SK-MEL-5 (cell line): ENCODE data around the gene SARM1. TPM values are rescaled to one million over a fixed set of nuclear protein-coding genes. Genes with fewer than 3 reads are reported as not detected.
"Not testable (repeated sequence)": the region's sequence is repeated elsewhere in the genome, so short reads cannot be mapped to it uniquely, and the experiment has no call there.

Experiments used
- DNase-seq: peaks from one replicate; pipeline ENCODE4 v3.0.0-alpha.2; 2016; ENCODE audit warnings: low read depth, low spot score
- in situ Hi-C: cut with HindIII; loops from 2 replicates; pipeline ENCODE4 v1.10.0; 2016; ENCODE audit warnings: low sequenced_read_pairs, high pct_unique_total_duplicates, low pct_unique_long_range_greater_than_20kb
- total RNA-seq: library from RNA; depleted of rRNA; stranded (reverse); fragments of >200 nt; shearing (Covaris generic); gene quantifications from 2 replicates; pipeline ENCODE4 v1.2.3, GENCODE V29; 2014

SARM1 gene
- total RNA-seq, 1 experiment from 2014 or later, result 5.1 TPM

GRCh38 chr17:28338056-28338768, 33.3 kb upstream of the SARM1 start:
- in situ Hi-C loops, result no loop called here
- DNase-seq, result no peak

GRCh38 chr17:28338769-28339212, 32.7 kb upstream of the SARM1 start:
- in situ Hi-C loops, DNase-seq: not testable (repeated sequence)

GRCh38 chr17:28339431-28339830, 32.1 kb upstream of the SARM1 start:
- DNase-seq, result no peak
- in situ Hi-C loops, result no loop called here

- DNase-seq, result no peak
- in situ Hi-C loops, result no loop called here
Observed at GRCh38 chr17:28340374-28340773, 31.1 kb upstream of the SARM1 start.

GRCh38 chr17:28341516-28341915, 30.0 kb upstream of the SARM1 start:
- in situ Hi-C loops, result no loop called here
- DNase-seq, result no peak

GRCh38 chr17:28342313-28342712, 29.2 kb upstream of the SARM1 start:
- in situ Hi-C loops, result no loop called here
- no peak for DNase-seq

GRCh38 chr17:28343491-28343932, 28.0 kb upstream of the SARM1 start:
- DNase-seq, result no peak
- in situ Hi-C loops, result no loop called here

- DNase-seq, result no peak
- in situ Hi-C loops, result no loop called here
Observed at GRCh38 chr17:28344011-28344410, 27.5 kb upstream of the SARM1 start.

GRCh38 chr17:28344435-28344901, 27.0 kb upstream of the SARM1 start:
- DNase-seq, result no peak
- in situ Hi-C loops, result no loop called here

GRCh38 chr17:28345419-28346198, 25.9 kb upstream of the SARM1 start:
- DNase-seq, result no peak
- in situ Hi-C loops, result no loop called here

- in situ Hi-C loops, result no loop called here
- DNase-seq, result no peak
Observed at GRCh38 chr17:28346199-28346580, 25.3 kb upstream of the SARM1 start.

GRCh38 chr17:28346746-28347246, 24.7 kb upstream of the SARM1 start:
- peak; percentile 55 for DNase-seq
- in situ Hi-C loops, result no loop called here

GRCh38 chr17:28347261-28347891, 24.1 kb upstream of the SARM1 start:
- DNase-seq, result no peak
- in situ Hi-C loops, result no loop called here

GRCh38 chr17:28348979-28349378, 22.5 kb upstream of the SARM1 start:
- in situ Hi-C loops, result no loop called here
- no peak for DNase-seq

GRCh38 chr17:28350271-28350670, 21.2 kb upstream of the SARM1 start:
- DNase-seq, result no peak
- in situ Hi-C loops, result no loop called here

- DNase-seq, result peak; percentile 95
- in situ Hi-C loops, result no loop called here
Observed at GRCh38 chr17:28357061-28357900, 14.2 kb upstream of the SARM1 start, which contains the start of gene POLDIP2. Gene POLDIP2 (minus strand): TSS chr17:28357527. CDS start chr17:28357448, 79 bp downstream.

GRCh38 chr17:28357901-28358197, 13.6 kb upstream of the SARM1 start:
- in situ Hi-C loops, result no loop called here
- no peak for DNase-seq
